NCI-H1105 treated with DMSO at 0.1 percent for 48 hours (cell line): ENCODE measurements around the gene B3GAT3.
"Not testable (repeated sequence)": the region's sequence is repeated elsewhere in the genome, so short reads cannot be mapped to it uniquely, and the experiment has no call there.

Source experiments
- DNase-seq: peaks from one replicate; lab custom pipeline; 2025; lab: John Stamatoyannopoulos, UW

The B3GAT3 gene

GRCh38 chr11:62577046-62577714 is 44.6 kb downstream of the B3GAT3 start:
- DNase-seq = no peak

- no peak for DNase-seq
These were observed 45.9 kb downstream of the B3GAT3 start for GRCh38 chr11:62575837-62576236.

GRCh38 chr11:62575156-62575555 is 46.6 kb downstream of the B3GAT3 start:
- DNase-seq = peak; percentile 49

GRCh38 chr11:62574363-62575071 is 47.3 kb downstream of the B3GAT3 start:
- peak; percentile 47 for DNase-seq

GRCh38 chr11:62573592-62574362 is 48.0 kb downstream of the B3GAT3 start, which contains the start of gene EEF1G:
Gene EEF1G (minus strand): TSS chr11:62573891. CDS start chr11:62573842, 49 bp downstream.
- peak; percentile 99 for DNase-seq

- DNase-seq = peak; percentile 18
These were observed 48.7 kb downstream of the B3GAT3 start for GRCh38 chr11:62573006-62573591.

GRCh38 chr11:62572431-62572830 is 49.4 kb downstream of the B3GAT3 start:
- DNase-seq = no peak

- DNase-seq = not testable (repeated sequence)
These were observed 50.3 kb downstream of the B3GAT3 start for GRCh38 chr11:62571493-62571892.

GRCh38 chr11:62570903-62571302 is 50.9 kb downstream of the B3GAT3 start:
- DNase-seq = not testable (repeated sequence)

GRCh38 chr11:62569611-62570010 is 52.2 kb downstream of the B3GAT3 start:
- DNase-seq = no peak

GRCh38 chr11:62567018-62567633 is 54.7 kb downstream of the B3GAT3 start:
- DNase-seq = no peak

- DNase-seq = no peak
These were observed 55.5 kb downstream of the B3GAT3 start for GRCh38 chr11:62566247-62566646.
